ENCODE results near the gene TICRR.
"Not testable (repeated sequence)": the region's sequence is repeated elsewhere in the genome, so short reads cannot be mapped to it uniquely, and the experiment has no call there.

TICRR gene

GRCh38 chr15:89569090-89569745 is 6.1 kb upstream of the TICRR start:
- no peak for DNase-seq (ENCODE audit: low read depth)

GRCh38 chr15:89575656-89576416 is 567 bp downstream of the TICRR start:
- DNase-seq (ENCODE audit: low read depth): no peak

- no peak for DNase-seq (ENCODE audit: low read depth)
Measured at GRCh38 chr15:89576417-89576773, 1.1 kb downstream of the TICRR start.

GRCh38 chr15:89577776-89578115 is 2.5 kb downstream of the TICRR start:
- no peak for DNase-seq (ENCODE audit: low read depth)

- no peak for DNase-seq (ENCODE audit: low read depth)
Measured at GRCh38 chr15:89578146-89578545, 2.9 kb downstream of the TICRR start.

GRCh38 chr15:89580747-89581146 is 5.5 kb downstream of the TICRR start:
- DNase-seq (ENCODE audit: low read depth): not testable (repeated sequence)

GRCh38 chr15:89586651-89587050 is 11.4 kb downstream of the TICRR start:
- no peak for DNase-seq (ENCODE audit: low read depth)

GRCh38 chr15:89587955-89588354 is 12.7 kb downstream of the TICRR start:
- DNase-seq (ENCODE audit: low read depth): no peak

- DNase-seq (ENCODE audit: low read depth): no peak
Measured at GRCh38 chr15:89591834-89592233, 16.6 kb downstream of the TICRR start.

- DNase-seq (ENCODE audit: low read depth): no peak
Measured at GRCh38 chr15:89593018-89593417, 17.7 kb downstream of the TICRR start.

- DNase-seq (ENCODE audit: low read depth): no peak
Measured at GRCh38 chr15:89599021-89599420, 23.8 kb downstream of the TICRR start.

- no peak for DNase-seq (ENCODE audit: low read depth)
Measured at GRCh38 chr15:89611317-89611716, 36.0 kb downstream of the TICRR start.

GRCh38 chr15:89613031-89613430 is 37.8 kb downstream of the TICRR start:
- no peak for DNase-seq (ENCODE audit: low read depth)

GRCh38 chr15:89614164-89614563 is 38.9 kb downstream of the TICRR start:
- DNase-seq (ENCODE audit: low read depth): no peak

- no peak for DNase-seq (ENCODE audit: low read depth)
Measured at GRCh38 chr15:89615135-89615534, 39.9 kb downstream of the TICRR start.

- no peak for DNase-seq (ENCODE audit: low read depth)
Measured at GRCh38 chr15:89616228-89616627, 41.0 kb downstream of the TICRR start.

GRCh38 chr15:89621547-89621946 is 46.3 kb downstream of the TICRR start:
- no peak for DNase-seq (ENCODE audit: low read depth)

- no peak for DNase-seq (ENCODE audit: low read depth)
Measured at GRCh38 chr15:89623165-89623564, 47.9 kb downstream of the TICRR start.

- DNase-seq (ENCODE audit: low read depth): no peak
Measured at GRCh38 chr15:89625716-89626115, 50.4 kb downstream of the TICRR start.

- DNase-seq (ENCODE audit: low read depth): no peak
Measured at GRCh38 chr15:89627256-89627970, 52.1 kb downstream of the TICRR start.

- no peak for DNase-seq (ENCODE audit: low read depth)
Measured at GRCh38 chr15:89628301-89628700, 53.0 kb downstream of the TICRR start.

GRCh38 chr15:89628806-89629715 is 53.8 kb downstream of the TICRR start:
- no peak for DNase-seq (ENCODE audit: low read depth)
